Measurements from ENCODE around the gene SCNN1A.
"Not testable (repeated sequence)": the region's sequence is repeated elsewhere in the genome, so short reads cannot be mapped to it uniquely, and the experiment has no call there.

Gene SCNN1A

DNA sequence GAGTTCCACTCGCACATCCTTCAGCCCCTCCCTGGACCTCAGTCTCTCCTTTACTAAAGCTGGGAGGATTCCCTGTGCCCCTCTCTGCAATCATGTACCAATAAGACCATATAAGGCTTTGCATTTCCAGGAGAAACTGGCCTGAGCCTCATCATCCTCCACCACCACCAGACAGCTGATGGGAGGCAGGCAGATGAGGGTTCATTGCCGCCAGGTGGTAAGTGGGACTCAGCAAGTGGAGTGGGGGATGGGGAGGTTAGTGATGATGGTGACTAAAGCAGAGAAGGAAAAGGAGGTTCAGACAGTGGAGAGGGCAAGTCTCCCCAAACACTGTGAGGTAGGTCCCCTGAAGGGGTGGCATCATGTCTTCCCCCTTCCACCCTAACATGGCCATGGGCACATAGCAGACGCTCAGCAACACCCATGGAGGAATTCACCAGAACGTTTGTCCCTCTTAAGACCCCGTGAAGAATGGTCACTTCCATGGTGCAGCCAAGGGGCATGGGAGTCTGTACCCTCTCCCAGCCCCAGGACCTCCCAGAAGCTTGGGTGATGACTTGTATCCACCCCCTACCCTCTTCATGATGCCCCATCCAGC lies 29.0 kb downstream of the SCNN1A start:
- DNase-seq, result no peak

DNA sequence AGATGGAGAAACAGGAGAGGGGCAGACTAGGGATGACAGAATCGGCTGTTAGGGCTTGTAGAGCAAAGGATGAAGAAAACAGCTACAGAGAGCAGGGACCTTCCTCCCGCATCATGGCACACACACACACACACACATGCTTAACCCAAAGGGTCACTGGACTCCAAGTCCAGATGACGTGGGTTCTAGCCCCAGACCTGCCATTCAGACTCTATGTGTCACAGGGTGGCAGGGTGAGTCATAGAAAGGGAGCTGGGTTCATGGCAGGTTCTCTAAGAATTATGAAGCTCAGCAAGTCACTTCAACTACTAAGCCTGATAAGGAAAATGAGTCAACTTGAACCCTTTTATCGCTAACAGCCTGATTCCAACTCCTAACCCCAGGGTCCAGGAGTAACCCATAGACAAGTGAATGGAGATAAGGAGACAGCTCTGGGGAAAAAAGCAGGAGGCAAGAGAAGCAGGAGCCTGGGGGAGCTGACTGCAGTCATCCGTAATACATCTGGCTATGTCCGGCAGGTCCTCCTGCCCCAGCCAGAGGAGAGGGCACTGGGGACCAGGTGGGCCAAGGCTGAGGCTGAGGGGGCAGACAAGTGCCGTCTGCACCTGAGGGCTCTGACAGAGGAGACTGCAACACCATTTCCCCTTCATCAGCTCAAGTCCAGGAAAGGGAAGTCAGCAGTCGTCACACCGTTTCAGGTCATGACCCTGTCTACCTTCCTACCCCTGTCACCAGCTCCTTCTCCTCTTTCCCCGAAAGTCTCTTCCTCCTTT lies 29.9 kb downstream of the SCNN1A start:
- DNase-seq, result peak; percentile 90

DNA sequence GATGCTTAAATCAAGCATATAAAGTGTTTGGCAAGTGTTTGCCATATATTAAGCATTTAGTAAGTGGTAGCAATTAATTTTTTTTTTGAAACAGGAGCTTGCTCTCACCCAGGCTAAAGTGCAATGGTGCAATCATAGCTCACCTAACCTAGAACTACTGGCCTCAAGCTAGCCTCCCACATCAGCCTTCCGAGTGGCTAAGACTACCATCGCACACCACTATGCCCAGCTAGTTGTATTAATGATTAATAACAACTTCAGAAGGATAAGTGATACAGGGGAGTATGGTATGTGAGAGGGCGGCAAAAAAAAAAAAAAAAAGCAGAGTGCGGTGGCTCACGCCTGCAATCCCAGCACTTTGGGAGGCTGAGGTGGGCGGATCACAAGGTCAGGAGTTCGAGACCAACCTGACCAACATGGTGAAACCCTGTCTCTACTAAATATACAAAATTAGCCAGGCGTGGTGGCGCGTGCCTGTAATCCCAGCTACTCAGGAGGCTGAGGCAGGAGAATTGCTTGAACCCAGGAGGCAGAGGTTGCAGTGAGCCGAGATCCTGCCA lies 31.2 kb downstream of the SCNN1A start:
- not testable (repeated sequence) for DNase-seq

DNA sequence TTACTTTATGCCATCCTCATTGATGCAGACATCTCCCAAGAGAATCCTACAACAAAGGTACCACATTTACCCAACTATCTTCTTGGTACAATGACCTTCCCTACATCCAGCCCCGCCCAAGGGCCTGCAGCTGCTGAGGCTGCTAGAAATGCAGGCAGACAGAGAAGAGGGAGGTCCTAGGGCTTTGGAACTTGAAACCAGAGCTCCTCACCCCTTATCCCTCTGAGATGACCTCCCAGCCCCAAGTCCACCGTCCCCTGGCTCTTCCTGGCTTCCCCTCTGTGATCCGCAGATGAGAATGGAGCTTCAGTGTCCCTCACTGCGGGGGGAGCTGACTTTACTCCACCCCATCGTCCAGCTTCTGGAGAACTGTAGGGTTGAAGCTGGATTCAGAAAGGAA lies 31.8 kb downstream of the SCNN1A start:
- no peak for DNase-seq

DNA sequence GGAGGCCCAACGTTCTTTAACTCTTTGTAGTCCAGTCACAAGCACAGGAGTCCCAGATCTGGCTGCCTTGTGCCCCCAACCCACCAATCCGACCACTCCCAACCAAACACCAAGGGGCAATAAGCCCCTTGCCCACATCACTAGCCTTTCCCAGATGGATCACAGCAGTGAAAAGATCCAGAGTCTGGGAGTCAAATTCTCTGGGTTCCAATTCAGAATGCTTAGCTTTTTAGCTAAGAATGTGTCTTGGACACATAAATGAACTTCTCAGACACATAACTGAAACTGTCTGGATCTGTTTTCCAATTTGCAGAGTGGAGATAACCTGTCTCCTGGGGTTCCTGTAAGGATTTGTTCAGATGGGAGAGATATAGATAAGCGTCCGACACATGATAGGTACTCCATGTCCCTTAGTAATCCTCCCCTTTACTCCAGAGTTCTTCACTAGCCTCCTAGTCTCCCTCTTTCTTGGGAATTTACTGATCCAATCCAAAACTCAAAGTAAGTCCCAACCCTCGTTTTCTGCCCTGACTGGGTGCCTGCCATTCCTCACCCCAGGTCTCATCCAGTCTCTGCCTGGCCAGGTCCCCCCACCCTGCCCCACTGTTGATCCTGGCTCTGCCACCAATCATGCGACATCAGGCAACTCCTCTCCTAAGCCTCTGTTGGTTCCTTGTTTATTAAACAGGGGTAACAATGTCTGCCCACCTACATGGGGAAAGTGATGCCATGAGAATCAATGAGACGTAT lies 33.0 kb downstream of the SCNN1A start:
- DNase-seq, result no peak

DNA sequence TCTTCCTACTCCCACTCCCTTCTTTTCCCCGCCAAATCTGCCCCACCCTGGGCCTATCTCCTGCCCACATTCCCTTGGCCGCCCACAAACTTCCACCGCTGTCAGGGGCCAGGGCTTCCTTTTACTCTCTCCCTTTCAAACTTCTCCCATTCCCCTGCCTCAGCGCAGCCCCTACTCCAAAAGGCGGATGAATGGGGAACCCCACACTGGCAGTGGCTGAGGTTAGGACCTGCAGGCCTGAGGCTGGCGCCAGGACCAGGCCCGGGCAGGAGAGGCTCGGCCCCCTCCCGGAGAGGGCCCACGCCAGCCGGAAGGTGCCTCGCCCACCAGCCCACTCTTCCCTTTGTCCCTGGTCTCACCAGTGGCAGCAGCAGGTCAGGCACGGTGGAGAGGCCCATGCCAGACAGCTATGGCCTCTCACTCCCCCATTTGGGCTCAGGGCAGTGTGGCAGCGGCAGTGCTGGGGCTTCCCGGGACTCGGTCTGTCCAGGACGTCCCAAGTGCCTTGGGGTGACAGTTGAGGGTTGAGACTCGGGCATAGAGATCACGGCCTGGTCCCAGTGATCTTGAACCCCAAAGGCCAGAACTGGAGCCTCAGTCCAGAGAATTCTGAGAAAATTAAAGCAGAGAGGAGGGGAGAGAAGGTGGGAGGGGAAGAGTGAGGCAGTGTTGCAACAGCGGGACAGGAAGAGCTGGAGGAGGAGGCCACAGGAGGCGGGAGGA lies 33.8 kb downstream of the SCNN1A start, which contains the start of gene TNFRSF1A:
TSS of gene TNFRSF1A (minus strand) at position 660 of the 723 bp plus-strand sequence. CDS start at position 398, 262 bp downstream.
- DNase-seq, result peak; percentile 83

DNA sequence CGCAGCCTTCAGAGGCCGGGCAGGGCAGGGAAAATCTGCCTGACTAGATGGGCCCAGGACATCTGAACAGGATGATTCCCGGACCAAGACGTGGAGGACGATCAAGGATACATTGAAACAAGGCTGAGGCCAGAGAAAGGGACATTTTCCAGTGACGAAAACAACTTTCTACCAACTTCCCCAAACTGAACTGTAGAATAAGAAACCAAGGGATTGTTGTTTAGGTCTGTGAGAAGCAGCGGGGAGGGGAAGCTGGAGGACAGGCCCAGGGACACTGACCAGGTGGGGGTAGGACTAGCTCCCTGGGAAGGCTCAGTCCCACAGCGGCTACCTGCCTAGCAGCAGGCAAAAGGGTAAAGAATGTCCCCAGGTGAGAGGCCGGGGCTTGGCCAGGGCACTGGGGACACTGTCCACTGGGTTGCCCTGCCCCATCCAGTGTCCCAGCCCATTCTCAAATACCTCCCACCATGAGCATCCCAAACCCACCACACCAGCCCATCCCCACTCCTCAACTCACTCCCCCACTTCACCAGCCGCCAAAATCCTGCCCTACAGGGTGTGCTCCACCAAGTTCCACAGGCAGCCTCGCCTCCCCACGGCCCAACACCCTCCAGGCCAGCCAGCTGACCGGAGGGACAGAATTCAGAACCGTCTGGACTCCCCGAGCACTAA lies 34.5 kb downstream of the SCNN1A start:
- DNase-seq, result no peak

DNA sequence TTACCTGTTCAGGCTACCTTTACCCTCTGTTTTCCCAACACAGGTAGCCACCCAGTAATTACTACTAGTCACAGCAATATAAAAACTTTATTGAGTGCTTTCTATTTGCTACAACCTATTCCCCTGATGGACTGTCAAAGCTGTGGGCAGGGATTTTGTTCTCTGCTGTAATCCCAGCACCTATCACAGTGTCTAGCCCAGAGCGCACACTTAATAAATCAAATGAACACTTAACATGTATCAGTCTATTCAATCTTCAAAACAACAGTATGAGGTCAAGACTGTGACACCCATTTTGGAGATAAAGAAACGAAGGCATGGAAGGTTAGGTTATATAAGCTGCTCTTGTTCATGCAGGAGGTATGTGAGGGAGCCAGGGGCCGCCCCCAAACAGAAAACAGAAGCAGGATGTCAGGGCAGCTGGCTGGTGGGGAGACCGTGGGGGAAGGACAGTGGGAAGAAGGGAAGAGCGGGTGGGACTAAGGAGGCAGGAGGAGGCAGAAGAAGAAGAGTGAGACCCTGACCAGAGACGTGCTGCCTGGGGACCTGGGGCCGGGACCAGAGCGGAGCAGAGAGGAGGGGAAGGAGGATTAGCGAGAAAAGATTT lies 35.2 kb downstream of the SCNN1A start:
- DNase-seq, result peak; percentile 81

DNA sequence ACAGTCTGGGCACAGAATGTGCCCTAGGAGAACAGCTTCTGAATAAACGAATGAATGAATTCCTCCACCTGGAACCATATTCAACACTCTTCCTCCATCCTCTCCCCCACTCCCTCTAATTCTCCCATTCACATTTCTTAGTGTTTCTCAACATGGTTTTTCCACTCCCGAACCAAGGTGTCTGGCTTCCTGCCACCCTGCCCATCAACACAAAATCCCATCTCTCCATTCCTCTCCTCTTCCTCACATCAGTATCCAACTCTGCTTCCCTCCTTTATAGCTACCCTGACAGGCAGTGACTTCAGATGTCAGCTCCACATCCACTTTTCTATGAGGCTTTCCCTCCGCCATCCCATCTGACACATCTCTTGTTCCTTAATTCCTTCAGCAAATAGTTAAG lies 36.4 kb downstream of the SCNN1A start:
- no peak for DNase-seq

DNA sequence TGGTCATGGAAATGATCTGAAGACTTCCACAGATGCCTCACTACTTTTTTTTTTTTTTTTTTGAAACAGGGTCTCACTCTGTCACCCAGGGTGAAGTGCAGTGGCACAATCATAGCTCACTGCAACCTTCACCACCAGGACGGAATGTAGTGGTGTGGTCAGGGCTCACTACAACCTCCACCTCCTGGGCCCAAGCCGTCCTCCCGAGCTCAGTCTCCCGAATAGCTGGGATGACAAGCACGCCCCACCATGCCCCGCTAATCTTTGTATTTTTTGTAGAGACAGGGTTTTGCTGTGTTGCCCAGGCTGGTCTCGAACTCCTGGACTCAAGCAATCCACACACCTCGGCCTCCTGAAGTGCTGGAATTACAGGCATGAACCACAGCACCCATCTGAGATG lies 36.8 kb downstream of the SCNN1A start:
- not testable (repeated sequence) for DNase-seq

DNA sequence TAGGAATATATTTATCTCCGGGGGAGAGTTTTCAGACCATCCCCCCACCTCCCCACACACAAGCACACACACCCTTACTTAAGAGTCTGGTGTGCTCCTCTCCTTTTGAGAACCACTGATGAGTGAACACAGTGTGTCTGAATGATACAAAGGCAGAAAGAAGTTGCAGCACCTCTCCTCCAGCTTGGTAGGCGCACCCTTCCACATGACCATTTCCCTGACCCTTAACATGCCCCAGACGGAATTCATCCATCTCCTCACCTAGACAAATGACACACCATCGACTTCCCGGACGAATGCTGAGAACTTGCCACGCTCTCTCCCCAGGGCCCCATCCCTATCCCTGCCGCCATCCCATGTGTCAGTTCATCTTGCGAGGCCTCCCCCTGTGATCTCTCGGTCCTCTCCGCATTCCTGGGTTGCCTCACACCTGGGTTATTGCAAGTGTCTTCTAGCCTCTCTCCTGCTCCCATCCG lies 37.4 kb downstream of the SCNN1A start:
- DNase-seq, result peak; percentile 49

DNA sequence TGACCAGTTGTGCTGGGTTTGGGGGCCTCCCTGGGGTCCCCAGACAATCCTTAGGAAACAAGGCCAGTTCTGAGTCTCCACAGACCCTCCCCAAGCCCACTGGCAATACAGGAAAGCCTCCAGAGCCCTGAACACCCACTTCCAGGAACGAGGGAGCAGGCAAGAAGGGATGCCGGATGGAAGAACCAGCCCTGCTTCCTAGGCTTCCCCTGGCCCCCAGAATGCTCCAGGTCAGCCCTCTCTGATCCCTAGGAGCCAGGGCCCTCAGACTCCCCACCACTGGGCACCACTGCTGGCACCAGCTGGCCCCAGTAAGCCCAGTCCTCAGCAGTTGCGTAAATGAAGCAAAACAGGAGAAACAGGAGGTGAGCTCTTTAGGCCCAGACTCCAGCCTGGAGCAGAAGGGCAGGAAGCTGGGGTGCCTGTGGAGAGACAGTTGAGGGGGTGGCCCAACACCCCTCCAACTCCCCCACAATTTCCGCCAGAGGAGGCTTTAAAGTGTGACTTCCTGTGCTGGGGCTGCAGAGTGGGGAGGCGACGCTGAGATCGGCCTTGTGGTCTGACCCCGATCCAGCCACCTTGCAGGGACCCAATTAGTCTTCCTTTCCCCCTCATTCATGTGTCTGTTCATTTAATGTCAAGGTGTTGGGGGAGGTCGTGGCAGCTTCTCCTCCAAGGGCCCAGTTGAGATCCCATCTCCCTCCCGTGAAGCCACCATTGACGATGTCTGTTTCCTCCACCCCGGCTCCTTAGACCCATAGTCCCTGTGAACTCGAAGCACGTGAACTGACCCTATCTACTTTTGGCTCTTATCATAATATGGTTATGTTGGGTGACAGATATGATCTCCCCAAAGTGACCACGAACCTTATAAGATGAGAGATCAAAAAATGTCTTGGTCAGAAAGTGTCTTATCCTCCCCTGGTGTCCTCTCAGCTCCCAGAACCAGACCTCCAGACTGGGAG lies 38.2 kb downstream of the SCNN1A start:
- DNase-seq, result no peak

DNA sequence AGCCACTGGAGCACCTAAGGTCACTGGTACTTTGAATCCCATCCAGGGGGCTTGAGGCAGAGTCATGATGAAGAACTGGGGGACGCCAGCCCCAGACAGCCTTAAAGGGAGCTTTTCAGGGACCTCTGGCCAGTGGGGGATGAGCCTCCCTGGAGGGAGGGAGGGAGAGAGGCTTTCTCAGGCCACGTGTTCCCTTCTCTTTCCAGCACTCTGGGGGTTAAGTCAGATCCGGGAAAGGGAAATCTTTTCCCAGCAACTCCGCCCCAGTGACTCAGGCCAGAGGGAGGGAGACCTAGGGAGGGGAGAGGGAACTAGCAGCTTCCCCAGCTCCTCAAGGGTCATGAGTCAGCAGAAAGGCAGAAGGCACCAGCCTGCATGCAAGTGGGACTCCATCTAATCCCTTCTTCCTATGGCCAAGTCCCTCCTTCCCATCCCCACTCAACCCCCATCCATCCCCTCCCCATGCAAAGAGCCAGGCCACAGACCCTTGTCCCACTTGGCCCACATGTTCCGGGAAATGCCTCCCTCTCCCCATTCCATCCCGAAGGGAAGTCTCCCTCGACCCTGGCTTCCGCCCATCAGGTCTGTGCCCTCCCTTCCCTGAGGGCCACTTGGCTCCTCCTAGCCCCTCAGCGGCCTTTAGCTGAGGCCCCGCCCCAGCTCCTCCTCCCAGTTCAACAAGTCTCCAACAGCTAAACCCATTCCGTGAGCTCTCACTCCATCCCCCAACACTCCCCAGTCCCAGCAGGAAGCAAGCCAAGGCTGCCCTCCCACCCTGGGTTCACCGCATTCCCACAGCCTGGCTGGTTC lies 39.1 kb downstream of the SCNN1A start:
- DNase-seq, result peak; percentile 100

DNA sequence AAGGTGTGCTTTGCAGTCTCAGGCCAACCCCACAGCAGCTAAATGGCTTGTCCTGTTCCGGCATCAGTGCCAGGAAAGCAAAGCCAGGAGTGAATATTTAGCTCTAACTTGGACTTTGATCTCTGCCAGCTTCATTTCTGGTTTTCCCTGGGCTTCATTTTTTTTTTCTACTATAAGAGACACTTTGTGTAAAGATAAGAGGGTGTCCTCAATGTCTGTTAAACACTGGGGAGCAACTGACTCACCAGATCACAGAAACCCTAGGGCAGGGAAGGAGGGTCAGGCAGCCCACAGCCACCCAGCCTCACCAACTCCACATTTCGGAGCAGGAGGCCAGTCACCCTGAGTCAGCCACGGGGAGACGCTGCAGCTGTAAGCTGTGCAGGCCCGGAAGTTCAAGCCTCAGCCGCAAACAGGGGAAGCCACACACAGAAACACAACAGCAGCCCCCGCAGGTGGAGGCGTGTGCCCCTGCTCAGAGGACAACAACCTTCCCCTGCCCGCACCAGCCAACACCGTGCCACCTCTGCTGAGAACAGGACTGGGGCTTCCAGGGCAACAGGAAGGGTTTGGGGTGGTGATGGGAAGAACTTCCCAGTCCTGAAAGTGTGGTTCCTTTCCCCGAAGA lies 39.8 kb downstream of the SCNN1A start:
- DNase-seq, result peak; percentile 89

DNA sequence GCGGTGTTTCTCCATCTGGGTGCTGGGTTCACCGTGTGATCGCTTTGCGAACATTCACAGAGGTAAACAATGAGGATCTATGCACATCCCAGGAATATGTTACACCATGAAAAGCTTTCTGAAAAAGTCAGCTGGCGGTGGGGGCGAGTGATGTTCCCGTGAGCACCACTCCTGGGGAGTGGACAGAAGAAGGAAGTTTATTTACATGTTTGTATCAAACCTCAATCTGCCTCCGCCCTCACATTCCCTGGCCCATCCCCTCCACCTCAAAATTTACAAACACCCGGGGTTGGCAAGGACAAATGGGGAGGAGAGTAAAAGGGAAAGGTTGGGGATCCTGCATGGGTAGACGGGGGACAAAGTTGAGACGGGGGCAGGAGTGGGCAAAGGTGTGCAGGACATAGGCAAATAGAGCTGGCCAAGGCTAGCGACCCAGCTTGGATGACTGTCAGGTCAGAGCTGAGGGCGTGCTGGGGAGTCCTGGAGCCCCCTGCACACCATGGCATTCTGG lies 40.4 kb downstream of the SCNN1A start:
- no peak for DNase-seq

DNA sequence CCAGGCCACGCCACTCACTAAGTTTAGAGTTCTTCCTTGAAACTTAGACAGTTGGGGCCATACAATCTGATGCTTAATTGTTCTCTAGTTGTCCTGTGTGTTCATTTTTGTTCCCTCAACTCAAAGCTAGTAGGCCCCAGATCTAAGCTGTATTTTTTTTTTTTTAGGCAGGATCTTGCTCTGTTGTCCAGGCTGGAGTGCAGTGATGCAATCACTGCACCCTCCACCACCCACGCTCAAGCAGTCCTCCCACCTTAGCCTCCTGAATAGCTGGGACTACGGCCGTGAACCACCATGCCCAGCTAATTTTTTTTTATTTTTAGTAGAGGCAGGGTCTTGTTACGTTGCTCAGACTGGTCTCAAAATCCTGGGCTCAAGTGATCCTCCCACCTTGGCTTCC lies 41.0 kb downstream of the SCNN1A start:
- no peak for DNase-seq

DNA sequence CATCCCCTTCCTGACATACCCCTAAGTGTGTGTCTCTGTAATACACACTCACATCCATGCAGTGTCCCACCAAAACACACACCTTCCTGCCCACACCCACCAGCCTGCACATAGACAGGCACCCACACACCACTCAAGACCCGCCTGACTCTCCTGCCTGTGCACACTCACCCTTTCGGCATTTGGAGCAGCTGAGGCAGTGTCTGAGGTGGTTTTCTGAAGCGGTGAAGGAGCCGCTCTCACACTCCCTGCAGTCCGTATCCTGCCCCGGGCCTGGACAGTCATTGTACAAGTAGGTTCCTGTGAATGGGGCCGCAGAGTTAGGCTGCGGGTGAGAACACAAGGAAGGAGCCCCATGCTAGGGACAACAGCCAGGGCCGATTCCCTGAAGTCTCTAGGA lies 41.8 kb downstream of the SCNN1A start:
- peak; percentile 84 for DNase-seq

DNA sequence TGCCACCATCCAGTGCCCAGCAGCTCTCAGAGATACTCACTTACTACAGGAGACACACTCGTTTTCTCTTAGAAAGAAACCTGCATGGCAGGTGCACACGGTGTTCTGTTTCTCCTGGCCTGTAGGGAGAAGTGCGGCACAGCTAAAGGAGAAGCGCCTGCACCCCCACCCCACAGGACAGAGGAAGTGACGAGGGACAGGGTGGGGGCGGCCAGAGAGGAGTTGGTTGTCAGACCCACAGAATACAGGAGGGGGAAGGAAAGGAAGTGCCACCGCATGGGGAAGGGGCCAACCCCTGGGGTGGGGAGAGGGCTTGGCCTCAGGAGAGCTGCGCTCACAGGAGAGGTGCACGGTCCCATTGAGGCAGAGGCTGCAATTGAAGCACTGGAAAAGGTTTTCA lies 42.3 kb downstream of the SCNN1A start:
- DNase-seq, result no peak

DNA sequence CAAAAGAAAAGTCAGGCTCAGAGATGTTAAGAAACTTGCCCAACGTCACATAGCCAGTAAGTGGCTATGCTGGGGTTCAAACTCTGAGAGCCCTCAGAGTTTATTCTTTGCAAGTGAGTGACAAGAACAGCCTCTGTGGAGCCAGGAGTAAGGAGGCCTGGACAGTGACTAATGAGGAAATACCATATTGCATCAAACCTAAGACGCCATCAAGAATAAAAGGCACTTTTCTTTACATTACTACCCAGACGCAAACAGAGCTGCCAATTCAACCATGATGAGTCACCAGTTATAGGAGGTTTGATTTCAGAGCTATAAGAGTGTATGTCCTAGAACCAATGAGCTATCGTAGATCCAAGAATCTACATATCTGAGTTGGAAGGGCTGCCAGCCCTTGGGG lies 42.9 kb downstream of the SCNN1A start:
- DNase-seq, result peak; percentile 95

Data from fibroblast of skin of right biceps (primary cell).